Transverse colon (tissue), 4 donors: Measurements from ENCODE around the gene CALR. TPM values are rescaled to one million over a fixed set of nuclear protein-coding genes. Genes with fewer than 3 reads are reported as not detected.

ENCODE experiments used
- DNase-seq: peaks from one replicate; pipeline ENCODE4 v3.0.0-alpha.2; 2019
- H3K27ac ChIP-seq, 4 donors: fragments of 200-600 bp; sonication (generic); 2 replicates each; pipeline ENCODE4 v1.5.1; 2016 to 2018; ENCODE audit warnings: inconsistent platforms in 4 of 4
- H3K27me3 ChIP-seq: fragments of 200-600 bp; sonication (generic); 2 replicates; pipeline ENCODE4 v1.5.1; 2017; ENCODE audit warnings: inconsistent platforms
- H3K36me3 ChIP-seq, 4 donors: fragments of 200-600 bp; sonication (generic); 2 replicates each; pipeline ENCODE4 v1.5.1; 2017 to 2019; ENCODE audit warnings: inconsistent platforms in 4 of 4
- H3K4me1 ChIP-seq, 4 donors: fragments of 200-600 bp; sonication (generic); 2 replicates each; pipeline ENCODE4 v1.5.1; 2017 to 2020; ENCODE audit warnings: inconsistent platforms in 4 of 4
- H3K4me3 ChIP-seq, 4 donors: fragments of 200-600 bp; sonication (generic); 1 replicate in 1 of 4; 2 replicates in 3 of 4; pipeline versions ENCODE4 v1.5.1 to v1.6.1; 2017 to 2019; ENCODE audit warnings: inconsistent platforms in 4 of 4
- H3K9me3 ChIP-seq, 2 donors: fragments of 200-600 bp; sonication (generic); 2 replicates each; pipeline ENCODE4 v1.5.1; 2017 to 2019; ENCODE audit warnings: inconsistent platforms in 2 of 2
- EP300 ChIP-seq: sonication (generic); formaldehyde crosslinking; IDR thresholded peaks from one replicate; pipeline ENCODE4 v1.6.1; 2017; ENCODE audit warnings: antibody characterized with exemption, low read depth
- POLR2A ChIP-seq: fragments of 450-650 bp; IDR thresholded peaks from one replicate; pipeline ENCODE4 v1.6.1; 2016; ENCODE audit warnings: antibody characterized with exemption, mild to moderate bottlenecking, moderate library complexity
- POLR2AphosphoS5 ChIP-seq, 3 donors: sonication (generic); formaldehyde crosslinking; IDR thresholded peaks; one replicate each; pipeline ENCODE4 v1.6.1; 2016; ENCODE audit warnings: antibody characterized with exemption in 3 of 3
- WGBS, 2 donors: methylation state at CpG; one replicate each; pipeline ENCODE4 v1.1.5; 2018; ENCODE audit warnings: low coverage in 1 of 2; 5-methylcytosine and 5-hydroxymethylcytosine counted together
- in situ Hi-C, 4 donors: fragments of 200-750 bp; cut with MboI; loops; one replicate each; pipeline versions ENCODE4 v1.15.0 to v1.15.1; 2017; ENCODE audit warnings: low sequenced_read_pairs in 3 of 4, low pct_ligation_motif_present in 1 of 4, low pct_unique_long_range_greater_than_20kb in 1 of 4
- intact Hi-C: fragments of 100-400 bp; cut with DNase I; formaldehyde crosslinking; loops from one replicate; pipeline ENCODE4 v1.15.1; 2023; ENCODE audit warnings: low total_unique reads
- total RNA-seq, 4 donors: library from RNA; depleted of rRNA; stranded (reverse); fragments of >200 nt; gene quantifications; one replicate each; pipeline ENCODE4 v1.1.0, GENCODE V29; 2016
- TF ChIP-seq, protein P1 (sequence below), 5 experiments: fragments of 200-600 bp in 3 of 5; fragments of 450-650 bp in 2 of 5; sonication (generic) in 3 of 5; IDR thresholded peaks; 1 replicate in 2 of 5; 2 replicates in 3 of 5; pipeline ENCODE4 v1.5.1; 2016 to 2017; ENCODE audit warnings: antibody characterized with exemption in 5 of 5, inconsistent platforms in 3 of 5, mild to moderate bottlenecking in 2 of 5, moderate library complexity in 1 of 5

The CALR gene
- total RNA-seq, 4 donors from 2014 or later = 181 to 444 (median 317) TPM

DNA sequence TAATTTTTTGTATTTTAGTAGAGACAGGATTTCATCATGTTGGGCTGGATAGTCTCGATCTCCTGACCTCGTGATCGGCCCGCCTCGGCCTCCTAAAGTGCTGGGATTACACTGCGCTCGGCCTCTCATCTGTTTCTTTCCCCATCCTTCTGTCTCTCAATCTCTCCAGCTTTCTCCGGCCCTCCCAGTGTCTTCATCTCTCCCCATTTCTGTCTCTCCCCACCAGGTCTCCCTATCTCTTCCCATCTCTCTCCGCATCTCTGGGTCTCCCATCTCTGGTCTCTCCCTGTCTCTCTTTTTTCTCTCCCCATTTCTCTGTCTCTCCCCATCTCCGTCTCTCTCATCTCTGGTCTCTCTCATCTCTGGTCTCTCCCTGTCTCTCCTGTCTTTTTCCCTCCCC, 44.7 kb downstream of the CALR start:
- TF ChIP-seq, protein P1, sequence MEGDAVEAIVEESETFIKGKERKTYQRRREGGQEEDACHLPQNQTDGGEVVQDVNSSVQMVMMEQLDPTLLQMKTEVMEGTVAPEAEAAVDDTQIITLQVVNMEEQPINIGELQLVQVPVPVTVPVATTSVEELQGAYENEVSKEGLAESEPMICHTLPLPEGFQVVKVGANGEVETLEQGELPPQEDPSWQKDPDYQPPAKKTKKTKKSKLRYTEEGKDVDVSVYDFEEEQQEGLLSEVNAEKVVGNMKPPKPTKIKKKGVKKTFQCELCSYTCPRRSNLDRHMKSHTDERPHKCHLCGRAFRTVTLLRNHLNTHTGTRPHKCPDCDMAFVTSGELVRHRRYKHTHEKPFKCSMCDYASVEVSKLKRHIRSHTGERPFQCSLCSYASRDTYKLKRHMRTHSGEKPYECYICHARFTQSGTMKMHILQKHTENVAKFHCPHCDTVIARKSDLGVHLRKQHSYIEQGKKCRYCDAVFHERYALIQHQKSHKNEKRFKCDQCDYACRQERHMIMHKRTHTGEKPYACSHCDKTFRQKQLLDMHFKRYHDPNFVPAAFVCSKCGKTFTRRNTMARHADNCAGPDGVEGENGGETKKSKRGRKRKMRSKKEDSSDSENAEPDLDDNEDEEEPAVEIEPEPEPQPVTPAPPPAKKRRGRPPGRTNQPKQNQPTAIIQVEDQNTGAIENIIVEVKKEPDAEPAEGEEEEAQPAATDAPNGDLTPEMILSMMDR (IDR thresholded peaks at IDR 0.05) = no peak
- TF ChIP-seq POLR2AphosphoS5 (IDR thresholded peaks at IDR 0.05) (no peak), EP300 (no peak), POLR2A (no peak)
- H3K27ac ChIP-seq = no peak overlapping the region
- H3K36me3 ChIP-seq = no peaks in the 10 kb centered on the region
- 40 to 50% methylated on average over 8 to 10 of the region's 10 CpGs for WGBS, 2 donors
- H3K27me3 ChIP-seq = no peaks in the 10 kb centered on the region
- peak overlapping the region in 2 of 4 donors; percentile 15 to 39 for H3K4me3 ChIP-seq
- no peaks in the 10 kb centered on the region for H3K9me3 ChIP-seq
- intact Hi-C loops (no loop called here), in situ Hi-C loops (loop anchor here (10.0 to 25.0 kb wide), 3 partner anchors 52 to 104 kb away; no protein-coding TSS in a partner anchor)
- DNase-seq = no peak
- H3K4me1 ChIP-seq = peaks cover 5 to 21% (median 18%) of the 10 kb centered on the region in 4 donors

DNA sequence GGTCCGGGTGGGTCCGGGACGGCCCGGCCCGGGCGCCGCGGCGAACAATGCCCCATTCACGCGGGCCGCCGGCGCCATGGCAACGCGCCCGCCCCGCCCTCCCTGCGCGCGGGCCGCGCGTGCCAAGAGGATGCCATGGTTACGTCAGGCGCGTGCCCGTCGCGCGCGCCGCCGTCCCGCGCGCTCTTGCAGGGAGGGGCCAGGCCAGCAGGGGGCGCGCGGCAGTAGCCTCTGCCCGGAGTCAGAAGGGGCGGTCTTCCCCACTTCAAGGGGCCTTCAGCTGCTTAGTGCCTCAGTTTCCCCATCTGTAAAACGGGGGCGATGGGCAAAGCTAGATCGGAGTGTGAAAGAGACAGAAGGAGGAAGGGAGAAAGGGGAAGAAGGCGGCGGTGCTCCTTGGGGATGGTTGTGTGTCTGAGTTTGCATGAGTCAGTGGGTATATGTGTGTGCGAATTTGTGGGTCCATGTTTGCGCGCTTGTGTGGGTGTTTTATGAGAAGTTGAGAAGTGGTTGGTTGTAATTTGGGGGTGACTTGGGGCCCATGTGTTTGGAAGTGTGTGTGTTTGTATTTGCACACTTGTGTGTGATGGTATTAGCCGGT, 45.2 kb downstream of the CALR start:
- in situ Hi-C loops = loop anchor here (10.0 to 25.0 kb wide), 3 partner anchors 51 to 104 kb away; no protein-coding TSS in a partner anchor
- WGBS, 2 donors = 7 to 8% methylated on average over 3 to 51 of the region's 51 CpGs
- intact Hi-C loops = no loop called here
- DNase-seq = peak; percentile 85
- Histone ChIP-seq H3K27ac (no peak overlapping the region), H3K4me3 (peak overlapping the region in 2 of 4 donors; percentile 15 to 39), H3K36me3 (no peaks in the 10 kb centered on the region), H3K4me1 (peaks cover 5 to 21% (median 18%) of the 10 kb centered on the region in 4 donors), H3K9me3 (no peaks in the 10 kb centered on the region), H3K27me3 (no peaks in the 10 kb centered on the region)
- TF ChIP-seq POLR2A = no peak
- no peak for TF ChIP-seq EP300
- TF ChIP-seq, protein P1 (IDR thresholded peaks at IDR 0.05) = peak; percentile 94 to 99 (median 96)
- TF ChIP-seq POLR2AphosphoS5 (IDR thresholded peaks at IDR 0.05) = peak in 2 of 3 donors; percentile 69 to 83

DNA sequence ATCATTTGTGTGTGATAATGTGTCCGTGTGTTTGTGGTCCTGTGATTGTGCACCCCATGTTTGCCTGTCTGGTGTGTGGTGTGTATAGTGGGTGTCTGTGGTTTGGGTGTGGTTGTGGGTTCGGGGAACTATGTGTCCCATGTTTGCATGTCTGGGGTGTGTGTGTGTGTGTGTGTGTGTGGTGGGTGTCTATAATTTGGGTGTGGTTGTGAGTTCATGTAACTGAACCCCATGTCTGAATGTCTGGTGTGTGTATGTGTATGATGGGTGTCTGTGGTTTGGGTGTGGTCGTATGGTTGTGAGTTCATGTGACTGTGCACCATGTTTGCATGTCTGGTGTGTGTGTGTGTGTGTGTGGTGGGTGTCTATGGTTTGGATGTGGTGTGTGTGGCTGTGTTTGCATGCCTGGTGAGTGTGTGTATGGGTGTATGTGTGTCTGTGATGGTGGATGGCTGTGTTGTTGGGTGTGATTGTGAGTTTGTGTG, 45.8 kb downstream of the CALR start:
- DNase-seq = no peak
- intact Hi-C loops = no loop called here

DNA sequence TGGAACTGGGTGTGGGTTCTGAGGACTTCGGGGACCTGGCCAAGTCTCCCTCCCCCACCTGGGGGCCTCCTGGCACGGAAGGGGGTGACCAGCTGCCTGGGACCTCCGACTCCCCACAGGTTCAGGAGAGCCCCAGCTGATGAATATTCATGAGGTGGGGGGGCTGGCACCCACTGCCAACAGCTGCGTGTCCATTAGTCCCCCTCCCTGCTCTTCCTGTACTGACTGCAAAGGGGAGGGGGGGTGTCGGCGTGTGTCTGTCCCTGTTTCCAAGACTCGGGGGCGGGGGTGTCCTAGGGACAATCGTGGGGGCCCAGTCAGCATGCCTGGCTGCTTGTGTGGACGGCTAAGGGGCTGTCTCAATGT, 46.3 kb downstream of the CALR start:
- Histone ChIP-seq H3K27ac (peak overlapping the region; percentile 37 to 72 (median 67)), H3K36me3 (no peaks in the 10 kb centered on the region), H3K9me3 (no peaks in the 10 kb centered on the region), H3K4me3 (no peak overlapping the region), H3K4me1 (peaks cover 5 to 21% (median 18%) of the 10 kb centered on the region in 4 donors), H3K27me3 (no peaks in the 10 kb centered on the region)
- in situ Hi-C loops = loop anchor here (10.0 to 25.0 kb wide), 3 partner anchors 50 to 103 kb away; no protein-coding TSS in a partner anchor
- intact Hi-C loops = no loop called here
- no peak for DNase-seq
- WGBS, 2 donors = 19% methylated on average over 8 of the region's 10 CpGs; no CpG with 5 or more reads in 1 of the 2 donors
- no peak for TF ChIP-seq EP300
- TF ChIP-seq, protein P1 (IDR thresholded peaks at IDR 0.05) = no peak
- no peak for TF ChIP-seq POLR2A
- no peak for TF ChIP-seq POLR2AphosphoS5 (IDR thresholded peaks at IDR 0.05)

More for the DNA sequence above, 45.8 kb downstream of the CALR start:
- Histone ChIP-seq H3K27me3 (no peaks in the 10 kb centered on the region), H3K4me1 (peaks cover 5 to 21% (median 18%) of the 10 kb centered on the region in 4 donors), H3K9me3 (no peaks in the 10 kb centered on the region), H3K36me3 (no peaks in the 10 kb centered on the region), H3K27ac (peak overlapping the region in 3 of 4 donors; percentile 37 to 72 (median 67)), H3K4me3 (no peak overlapping the region)
- TF ChIP-seq POLR2A = no peak
- no peak for TF ChIP-seq POLR2AphosphoS5 (IDR thresholded peaks at IDR 0.05)
- TF ChIP-seq EP300 = no peak
- TF ChIP-seq, protein P1 (IDR thresholded peaks at IDR 0.05) = no peak
- WGBS, 2 donors = 63 to 83% methylated on average over 1 to 3 of the region's 3 CpGs
- in situ Hi-C loops = loop anchor here (10.0 to 25.0 kb wide), 3 partner anchors 51 to 103 kb away; no protein-coding TSS in a partner anchor
